Hematopoietic multipotent progenitor cell treated with erythropoietin and hydrocortisone succinate and interleukin-3 and kit ligand, for 17 days (in vitro differentiated cells): ENCODE results near the gene RASGRP2.

Source experiments
- DNase-seq: peaks from one replicate; pipeline ENCODE4 v3.0.0-alpha.2; 2015; ENCODE audit warnings: low spot score

The RASGRP2 gene

GRCh38 chr11:64770120-64770519, 26.2 kb upstream of the RASGRP2 start:
- no peak for DNase-seq

GRCh38 chr11:64769283-64769682, 25.3 kb upstream of the RASGRP2 start:
- DNase-seq, result no peak

GRCh38 chr11:64768300-64768694, 24.4 kb upstream of the RASGRP2 start:
- no peak for DNase-seq

- DNase-seq, result peak; percentile 79
Measured at GRCh38 chr11:64767344-64768299, 23.7 kb upstream of the RASGRP2 start.

- no peak for DNase-seq
Measured at GRCh38 chr11:64766881-64767280, 22.9 kb upstream of the RASGRP2 start.

GRCh38 chr11:64765851-64766665, 22.1 kb upstream of the RASGRP2 start:
- DNase-seq, result no peak

- no peak for DNase-seq
Measured at GRCh38 chr11:64765291-64765850, 21.4 kb upstream of the RASGRP2 start.

GRCh38 chr11:64764753-64765152, 20.8 kb upstream of the RASGRP2 start:
- no peak for DNase-seq

- DNase-seq, result no peak
Measured at GRCh38 chr11:64764040-64764611, 20.2 kb upstream of the RASGRP2 start.

- no peak for DNase-seq
Measured at GRCh38 chr11:64763526-64764039, 19.6 kb upstream of the RASGRP2 start.

GRCh38 chr11:64762674-64763525, 19.0 kb upstream of the RASGRP2 start:
- DNase-seq, result no peak

GRCh38 chr11:64762277-64762673, 18.3 kb upstream of the RASGRP2 start:
- no peak for DNase-seq

GRCh38 chr11:64760759-64761420, 16.9 kb upstream of the RASGRP2 start:
- DNase-seq, result no peak

- DNase-seq, result no peak
Measured at GRCh38 chr11:64759722-64760719, 16.1 kb upstream of the RASGRP2 start, which contains the start of gene PYGM. Gene PYGM (minus strand): TSS chr11:64759974. CDS start chr11:64759898, 76 bp downstream.

- no peak for DNase-seq
Measured at GRCh38 chr11:64759131-64759721, 15.3 kb upstream of the RASGRP2 start.

- DNase-seq, result no peak
Measured at GRCh38 chr11:64758330-64759079, 14.6 kb upstream of the RASGRP2 start.

- DNase-seq, result no peak
Measured at GRCh38 chr11:64757549-64758329, 13.8 kb upstream of the RASGRP2 start.
